Trophoblast cell (in vitro differentiated cells and primary cell): ENCODE data around the gene SPAG8.

Experiments
- DNase-seq, 2 donors: peaks; one replicate each; pipeline ENCODE4 v3.0.0-alpha.2; 2016
- H2AFZ ChIP-seq: 2 replicates; pipeline ENCODE4 v1.6.1; 2013; ENCODE audit warnings: low read length, moderate library complexity, mild to moderate bottlenecking; ENCODE audit not compliant: insufficient read depth, poor library complexity
- H2AK5ac ChIP-seq: 2 replicates; pipeline ENCODE4 v1.6.1; 2013; ENCODE audit warnings: mild to moderate bottlenecking, low read length
- H2BK120ac ChIP-seq: 2 replicates; pipeline ENCODE4 v1.6.1; 2013; ENCODE audit warnings: low read length, mild to moderate bottlenecking, moderate library complexity; ENCODE audit not compliant: insufficient read depth, poor library complexity
- H2BK12ac ChIP-seq: 2 replicates; pipeline ENCODE4 v1.6.1; 2013; ENCODE audit warnings: mild to moderate bottlenecking, low read length, moderate library complexity
- H2BK5ac ChIP-seq: 2 replicates; pipeline ENCODE4 v1.6.1; 2013; ENCODE audit warnings: low read length, low read depth, moderate library complexity, mild to moderate bottlenecking; ENCODE audit not compliant: poor library complexity
- H3K14ac ChIP-seq: 2 replicates; pipeline ENCODE4 v1.6.1; 2013; ENCODE audit warnings: mild to moderate bottlenecking, low read length
- H3K18ac ChIP-seq: 2 replicates; pipeline ENCODE4 v1.6.1; 2013; ENCODE audit warnings: mild to moderate bottlenecking, low read length
- H3K23ac ChIP-seq: 2 replicates; pipeline ENCODE4 v1.6.1; 2013; ENCODE audit warnings: low read length
- H3K27ac ChIP-seq: 2 replicates; pipeline ENCODE4 v1.5.1; 2013; ENCODE audit warnings: low read depth, mild to moderate bottlenecking, inconsistent platforms, low read length, moderate library complexity
- H3K27me3 ChIP-seq: 2 replicates; pipeline ENCODE4 v1.6.1; 2013; ENCODE audit warnings: inconsistent platforms, mild to moderate bottlenecking, low read length, moderate library complexity; ENCODE audit not compliant: insufficient read depth
- H3K36me3 ChIP-seq, 2 experiments: 1 replicate in 1 of 2; 2 replicates in 1 of 2; pipeline ENCODE4 v1.6.1; 2013; ENCODE audit warnings: low read length in 2 of 2, mild to moderate bottlenecking in 2 of 2, moderate library complexity in 1 of 2; ENCODE audit not compliant: insufficient read depth in 2 of 2, control insufficient read depth in 1 of 2
- H3K4ac ChIP-seq: 2 replicates; pipeline ENCODE4 v1.6.1; 2013; ENCODE audit warnings: low read depth, mild to moderate bottlenecking, low read length, moderate library complexity
- H3K4me1 ChIP-seq, 2 experiments: 1 replicate in 1 of 2; 2 replicates in 1 of 2; pipeline ENCODE4 v1.6.1; 2013; ENCODE audit warnings: low read length in 2 of 2, mild to moderate bottlenecking in 2 of 2, moderate library complexity in 1 of 2; ENCODE audit not compliant: insufficient read depth in 2 of 2, control insufficient read depth in 1 of 2
- H3K4me2 ChIP-seq: 2 replicates; pipeline ENCODE4 v1.6.1; 2013; ENCODE audit warnings: inconsistent platforms, mild to moderate bottlenecking, low read length, moderate library complexity
- H3K4me3 ChIP-seq: 2 replicates; pipeline ENCODE4 v1.5.1; 2013; ENCODE audit warnings: mild to moderate bottlenecking, low read depth, low read length, inconsistent platforms
- H3K79me1 ChIP-seq: one replicate; pipeline ENCODE4 v1.6.1; 2013; ENCODE audit warnings: low read length
- H3K79me2 ChIP-seq: 2 replicates; pipeline ENCODE4 v1.6.1; 2013; ENCODE audit warnings: low read length, mild to moderate bottlenecking; ENCODE audit not compliant: control insufficient read depth, insufficient read depth, poor library complexity
- H3K9ac ChIP-seq: 2 replicates; pipeline ENCODE4 v1.6.1; 2013; ENCODE audit warnings: mild to moderate bottlenecking, low read length
- H3K9me3 ChIP-seq: 2 replicates; pipeline ENCODE4 v1.6.1; 2013; ENCODE audit warnings: low read depth, mild to moderate bottlenecking, control low read depth, inconsistent platforms, low read length; ENCODE audit not compliant: insufficient read depth
- H4K12ac ChIP-seq: 2 replicates; pipeline ENCODE4 v1.6.1; 2013; ENCODE audit warnings: low read depth, mild to moderate bottlenecking, low read length, moderate library complexity
- H4K8ac ChIP-seq: 2 replicates; pipeline ENCODE4 v1.6.1; 2013; ENCODE audit warnings: low read depth, mild to moderate bottlenecking, low read length, moderate library complexity
- H4K91ac ChIP-seq: one replicate; pipeline ENCODE4 v1.6.1; 2013; ENCODE audit warnings: low read depth, mild to moderate bottlenecking, low read length, moderate library complexity
- WGBS: extraction: QIAGEN DNeasy Blood & Tissue Kit; methylation state at CpG from one replicate; pipeline ENCODE4 v1.1.7; 2013; ENCODE audit warnings: missing lambda C conversion rate; ENCODE audit not compliant: insufficient read length, insufficient coverage; ENCODE audit errors: extremely low coverage; 5-methylcytosine and 5-hydroxymethylcytosine counted together

SPAG8 gene

GRCh38 chr9:35813434-35814105, 1.5 kb upstream of the SPAG8 start:
- Histone ChIP-seq H3K79me2 (peaks cover 3% of the 10 kb centered on the region), H2BK120ac (no peak overlapping the region), H4K12ac (no peak overlapping the region), H2AK5ac (peak overlapping the region; percentile 27), H2BK12ac (peak overlapping the region; percentile 19), H3K9ac (no peak overlapping the region), H3K27ac (no peak overlapping the region), H3K79me1 (peaks cover 8% of the 10 kb centered on the region), H3K18ac (no peak overlapping the region), H4K8ac (peak overlapping the region; percentile 47), H3K4me3 (no peak overlapping the region), H2AFZ (no peak overlapping the region), H3K9me3 (no peaks in the 10 kb centered on the region), H3K14ac (no peak overlapping the region), H3K27me3 (no peaks in the 10 kb centered on the region), H3K4ac (no peak overlapping the region), H3K4me1 (peaks cover 8 to 12% of the 10 kb centered on the region in 2 experiments), H3K4me2 (no peak overlapping the region), H4K91ac (peak overlapping the region; percentile 53), H2BK5ac (no peak overlapping the region), H3K23ac (no peak overlapping the region), H3K36me3 (peaks cover 0 to 2% of the 10 kb centered on the region in 2 experiments)
- peak in 1 of 2 donors; percentile 31 for DNase-seq
- WGBS, result no CpG with 5 or more reads among the region's 10 CpGs

DNA sequence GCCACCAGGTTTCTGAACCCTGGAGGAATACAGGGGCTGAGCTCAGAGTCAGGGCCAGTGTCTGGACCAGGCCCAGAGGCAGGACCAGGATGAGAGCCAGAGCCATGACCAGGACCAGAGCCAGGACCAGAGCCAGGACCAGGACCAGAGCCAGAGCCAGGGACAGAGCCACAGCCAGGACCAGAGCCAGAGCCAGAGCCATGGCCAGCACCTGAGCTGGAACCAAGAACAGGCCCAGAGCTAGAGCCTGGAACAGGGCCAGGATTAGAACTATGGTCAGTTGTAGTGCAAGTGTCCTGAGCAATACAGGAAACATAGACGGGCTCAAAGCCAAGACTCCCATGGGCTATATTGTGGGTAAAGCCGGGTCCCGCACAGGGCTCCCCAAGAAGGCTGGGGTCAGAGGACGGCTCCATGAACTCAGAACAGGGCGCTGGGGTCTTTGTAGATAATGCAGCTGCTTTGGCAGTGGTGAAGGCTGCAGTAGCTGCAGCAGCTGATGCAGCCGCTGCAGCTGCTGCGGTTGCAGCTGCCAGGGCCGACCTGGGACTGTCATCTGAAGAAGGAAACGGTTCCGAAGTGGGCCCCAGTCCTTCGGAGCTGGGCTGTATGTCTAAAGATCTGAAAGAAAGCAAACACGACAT, 559 bp downstream of the SPAG8 start:
- peak overlapping the region; percentile 84 for H3K4me2 ChIP-seq
- no peaks in the 10 kb centered on the region for H3K9me3 ChIP-seq
- no peak overlapping the region for H2BK12ac ChIP-seq
- no peak overlapping the region for H4K8ac ChIP-seq
- no peak overlapping the region for H2BK5ac ChIP-seq
- H3K27me3 ChIP-seq, result no peaks in the 10 kb centered on the region
- H2AK5ac ChIP-seq, result no peak overlapping the region
- peaks cover 5 to 6% of the 10 kb centered on the region in 2 experiments for H3K36me3 ChIP-seq
- H3K9ac ChIP-seq, result no peak overlapping the region
- H3K27ac ChIP-seq, result no peak overlapping the region
- no peak overlapping the region for H2BK120ac ChIP-seq
- no peak overlapping the region for H3K23ac ChIP-seq
- H3K79me1 ChIP-seq, result peaks cover 8% of the 10 kb centered on the region
- peaks cover 8 to 12% of the 10 kb centered on the region in 2 experiments for H3K4me1 ChIP-seq
- no peak overlapping the region for H4K12ac ChIP-seq
- peak overlapping the region; percentile 42 for H2AFZ ChIP-seq
- H3K4ac ChIP-seq, result no peak overlapping the region
- H3K18ac ChIP-seq, result no peak overlapping the region
- no peak overlapping the region for H3K14ac ChIP-seq
- H3K79me2 ChIP-seq, result peaks cover 3% of the 10 kb centered on the region
- H3K4me3 ChIP-seq, result peak overlapping the region; percentile 57
- no CpG with 5 or more reads among the region's 12 CpGs for WGBS
- H4K91ac ChIP-seq, result no peak overlapping the region
- DNase-seq, result no peak

- Histone ChIP-seq H2BK120ac (no peak overlapping the region), H2AFZ (no peak overlapping the region)
Observed at GRCh38 chr9:35810122-35810521, 1.9 kb downstream of the SPAG8 start.

GRCh38 chr9:35808433-35808832, 3.6 kb downstream of the SPAG8 start:
- peaks cover 13 to 18% of the 10 kb centered on the region in 2 experiments for H3K36me3 ChIP-seq
- H2BK120ac ChIP-seq, result no peak overlapping the region
- H4K12ac ChIP-seq, result no peak overlapping the region
- no peak overlapping the region for H2AFZ ChIP-seq
- H2BK12ac ChIP-seq, result no peak overlapping the region
- H4K8ac ChIP-seq, result no peak overlapping the region
- WGBS, result no CpG with 5 or more reads among the region's 9 CpGs
- no peak overlapping the region for H3K4me2 ChIP-seq
- H3K4ac ChIP-seq, result no peak overlapping the region
- H3K14ac ChIP-seq, result no peak overlapping the region
- no peak overlapping the region for H3K18ac ChIP-seq
- no peak overlapping the region for H3K4me3 ChIP-seq
- H2BK5ac ChIP-seq, result no peak overlapping the region
- H2AK5ac ChIP-seq, result no peak overlapping the region
- H3K4me1 ChIP-seq, result peaks cover 4 to 8% of the 10 kb centered on the region in 2 experiments
- H3K79me1 ChIP-seq, result peaks cover 2% of the 10 kb centered on the region
- H3K9me3 ChIP-seq, result no peaks in the 10 kb centered on the region
- no peak overlapping the region for H3K9ac ChIP-seq
- DNase-seq, result no peak
- no peak overlapping the region for H3K23ac ChIP-seq
- no peaks in the 10 kb centered on the region for H3K79me2 ChIP-seq
- no peaks in the 10 kb centered on the region for H3K27me3 ChIP-seq
- H4K91ac ChIP-seq, result no peak overlapping the region
- no peak overlapping the region for H3K27ac ChIP-seq

More at GRCh38 chr9:35810122-35810521, 1.9 kb downstream of the SPAG8 start:
- H3K18ac ChIP-seq, result no peak overlapping the region
- H4K91ac ChIP-seq, result no peak overlapping the region
- no peaks in the 10 kb centered on the region for H3K9me3 ChIP-seq
- no peak overlapping the region for H3K4me2 ChIP-seq
- H3K4me3 ChIP-seq, result no peak overlapping the region
- DNase-seq, result no peak
- H3K79me2 ChIP-seq, result peaks cover 3% of the 10 kb centered on the region
- no peak overlapping the region for H3K23ac ChIP-seq
- no peak overlapping the region for H3K4ac ChIP-seq
- H3K27me3 ChIP-seq, result no peaks in the 10 kb centered on the region
- H3K79me1 ChIP-seq, result peaks cover 6% of the 10 kb centered on the region
- no peak overlapping the region for H2BK5ac ChIP-seq
- H2AK5ac ChIP-seq, result no peak overlapping the region
- H3K14ac ChIP-seq, result no peak overlapping the region
- peaks cover 13 to 18% of the 10 kb centered on the region in 2 experiments for H3K36me3 ChIP-seq
- H4K8ac ChIP-seq, result no peak overlapping the region
- WGBS, result no CpG with 5 or more reads among the region's 7 CpGs
- H3K27ac ChIP-seq, result no peak overlapping the region
- H3K9ac ChIP-seq, result no peak overlapping the region
- peaks cover 8 to 12% of the 10 kb centered on the region in 2 experiments for H3K4me1 ChIP-seq
- no peak overlapping the region for H2BK12ac ChIP-seq
- no peak overlapping the region for H4K12ac ChIP-seq
